Tibial artery (tissue), 4 donors: ENCODE results near the gene MGAT5B.

Experiments
- DNase-seq, 2 donors: peaks; one replicate each; pipeline ENCODE4 v3.0.0-alpha.2; 2019
- H3K27ac ChIP-seq, 2 donors: fragments of 200-600 bp; sonication (generic) in 1 of 2; 1 replicate in 1 of 2; 2 replicates in 1 of 2; pipeline ENCODE4 v1.5.1; 2018 to 2019; ENCODE audit warnings: mild to moderate bottlenecking in 1 of 2
- H3K27me3 ChIP-seq, 2 donors: fragments of 200-600 bp; sonication (generic) in 1 of 2; one replicate each; pipeline versions ENCODE4 v1.5.1 to v1.6.0; 2016 to 2019
- H3K36me3 ChIP-seq, 3 donors: fragments of 200-600 bp; sonication (generic) in 2 of 3; one replicate each; pipeline ENCODE4 v1.5.1; 2016 to 2019; ENCODE audit warnings: mild to moderate bottlenecking in 2 of 3
- H3K4me1 ChIP-seq, 4 donors: fragments of 200-600 bp; sonication (generic) in 2 of 4; 1 replicate in 3 of 4; 2 replicates in 1 of 4; pipeline ENCODE4 v1.5.1; 2016 to 2019
- H3K4me3 ChIP-seq, 2 donors: fragments of 200-600 bp; sonication (generic) in 1 of 2; 1 replicate in 1 of 2; 2 replicates in 1 of 2; pipeline ENCODE4 v1.5.1; 2018 to 2019; ENCODE audit warnings: mild to moderate bottlenecking in 2 of 2
- H3K9me3 ChIP-seq, 3 donors: fragments of 200-600 bp; sonication (generic) in 1 of 3; one replicate each; pipeline ENCODE4 v1.5.1; 2016 to 2019
- CTCF ChIP-seq, 2 experiments: fragments of 200-600 bp in 1 of 2; fragments of 450-650 bp in 1 of 2; IDR thresholded peaks; one replicate each; pipeline ENCODE4 v1.5.1; 2017 to 2019; ENCODE audit warnings: antibody characterized with exemption in 2 of 2, mild to moderate bottlenecking in 1 of 2, moderate library complexity in 1 of 2
- intact Hi-C: fragments of 100-400 bp; cut with DNase I; formaldehyde crosslinking; loops from one replicate; pipeline ENCODE4 v1.15.0; 2023; ENCODE audit warnings: low total_unique reads

MGAT5B gene

GRCh38 chr17:76872221-76872873, 4.1 kb downstream of the MGAT5B start:
- Histone ChIP-seq H3K9me3 (no peaks in the 10 kb centered on the region), H3K36me3 (no peaks in the 10 kb centered on the region), H3K4me3 (no peak overlapping the region), H3K27me3 (peaks cover 6 to 62% of the 10 kb centered on the region in 2 donors), H3K4me1 (peaks cover 0 to 26% (median 20%) of the 10 kb centered on the region in 4 donors), H3K27ac (no peak overlapping the region)
- intact Hi-C loops: loop anchor here (10.0 kb wide), 1 partner anchor 372 kb away; no protein-coding TSS in a partner anchor
- DNase-seq: no peak
- no peak for TF ChIP-seq CTCF (IDR thresholded peaks at IDR 0.05)

GRCh38 chr17:76872874-76873221, 4.6 kb downstream of the MGAT5B start:
- H3K4me3 ChIP-seq: no peak overlapping the region
- peaks cover 6 to 62% of the 10 kb centered on the region in 2 donors for H3K27me3 ChIP-seq
- peaks cover 0 to 25% (median 19%) of the 10 kb centered on the region in 4 donors for H3K4me1 ChIP-seq
- no peak for TF ChIP-seq CTCF (IDR thresholded peaks at IDR 0.05)
- intact Hi-C loops: loop anchor here (10.0 kb wide), 1 partner anchor 372 kb away; no protein-coding TSS in a partner anchor
- DNase-seq: no peak
- no peak overlapping the region for H3K27ac ChIP-seq
- no peaks in the 10 kb centered on the region for H3K9me3 ChIP-seq
- no peaks in the 10 kb centered on the region for H3K36me3 ChIP-seq

GRCh38 chr17:76873856-76874255, 5.7 kb downstream of the MGAT5B start:
- no peak for TF ChIP-seq CTCF (IDR thresholded peaks at IDR 0.05)
- intact Hi-C loops: loop anchor here (10.0 kb wide), 1 partner anchor 371 kb away; no protein-coding TSS in a partner anchor
- no peaks in the 10 kb centered on the region for H3K36me3 ChIP-seq
- H3K27me3 ChIP-seq: peaks cover 6 to 66% of the 10 kb centered on the region in 2 donors
- H3K27ac ChIP-seq: no peak overlapping the region
- no peak overlapping the region for H3K4me3 ChIP-seq
- DNase-seq: no peak
- H3K4me1 ChIP-seq: peaks cover 0 to 19% (median 11%) of the 10 kb centered on the region in 4 donors
- no peaks in the 10 kb centered on the region for H3K9me3 ChIP-seq

- Histone ChIP-seq H3K27ac (no peak overlapping the region), H3K27me3 (peaks cover 0 to 58% of the 10 kb centered on the region in 2 donors), H3K4me1 (peaks cover 0 to under 1% (median 0%) of the 10 kb centered on the region in 4 donors), H3K9me3 (no peaks in the 10 kb centered on the region), H3K4me3 (no peak overlapping the region), H3K36me3 (no peaks in the 10 kb centered on the region)
- no peak for TF ChIP-seq CTCF (IDR thresholded peaks at IDR 0.05)
- no peak for DNase-seq
- intact Hi-C loops: loop anchor here (10.0 kb wide), 1 partner anchor 367 kb away; no protein-coding TSS in a partner anchor
Measured at GRCh38 chr17:76877437-76877836, 9.2 kb downstream of the MGAT5B start.

GRCh38 chr17:76878568-76878967, 10.4 kb downstream of the MGAT5B start:
- H3K36me3 ChIP-seq: no peaks in the 10 kb centered on the region
- TF ChIP-seq CTCF (IDR thresholded peaks at IDR 0.05): no peak
- no peaks in the 10 kb centered on the region for H3K9me3 ChIP-seq
- no peak for DNase-seq
- no peaks in the 10 kb centered on the region for H3K4me1 ChIP-seq
- peaks cover 0 to 49% of the 10 kb centered on the region in 2 donors for H3K27me3 ChIP-seq
- no peak overlapping the region for H3K4me3 ChIP-seq
- no peak overlapping the region for H3K27ac ChIP-seq
- intact Hi-C loops: loop anchor here (10.0 kb wide), 1 partner anchor 366 kb away; no protein-coding TSS in a partner anchor
